ENCODE results near the gene RRBP1. TPM values are rescaled to one million over a fixed set of nuclear protein-coding genes. Genes with fewer than 3 reads are reported as not detected.
A peak's percentile ranks its signal among the peaks of the same experiment; 100 is the strongest.

RRBP1 gene
- total and polyA plus RNA-seq, 4 donors: 106 to 208 (median 127) TPM

DNA sequence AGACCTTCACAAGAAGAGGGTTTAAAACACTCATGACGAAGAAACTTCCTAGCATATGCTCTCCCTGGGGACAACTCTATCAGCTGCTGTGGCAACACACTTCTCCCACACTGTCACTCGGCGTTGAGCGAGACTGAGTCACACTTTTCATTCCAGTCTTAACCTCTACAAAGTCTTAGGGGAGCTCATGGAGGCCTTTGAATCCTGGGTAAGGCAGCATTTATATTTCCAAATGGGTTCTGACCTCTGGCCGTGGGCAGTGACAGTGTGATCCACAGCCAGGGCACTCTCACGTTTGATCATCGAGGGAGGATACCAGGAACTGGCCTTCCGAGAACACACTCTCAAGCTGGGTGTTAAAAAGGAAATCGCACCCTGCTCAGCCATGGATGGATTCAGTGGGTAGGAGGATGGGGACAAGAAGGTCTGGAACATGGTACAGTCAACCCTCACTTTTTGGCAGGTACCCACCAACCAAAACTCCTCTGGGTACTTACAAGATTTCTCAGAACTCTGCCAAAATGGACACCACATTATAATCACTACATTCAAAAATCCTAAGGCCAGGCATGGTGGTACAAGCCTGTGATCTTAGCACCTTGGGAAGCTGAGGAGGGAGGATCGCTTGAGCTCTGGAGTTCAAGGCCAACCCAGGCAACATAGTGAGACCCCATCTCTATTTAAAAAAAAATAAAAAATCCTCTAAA, 19.6 kb downstream of the RRBP1 start:
- H3K27me3 ChIP-seq (ENCODE audit: control insufficient read depth in 3 of 3, insufficient read depth in 3 of 3, low read length in 2 of 3): no peaks in the 10 kb centered on the region
- H3K4me1 ChIP-seq (ENCODE audit: control insufficient read depth in 5 of 5, insufficient read depth in 5 of 5, low read length in 5 of 5): peaks cover 0 to 5% (median 3%) of the 10 kb centered on the region in 5 donors
- DNase-seq (no peak), ATAC-seq (ENCODE audit: insufficient read depth, low FRiP score) (no peak)
- H3K9ac ChIP-seq (ENCODE audit: insufficient read depth in 1 of 2, low read length in 2 of 2): no peak overlapping the region
- peak overlapping the region in 1 of 2 donors; percentile 42 for H3K27ac ChIP-seq (ENCODE audit: low read depth in 1 of 2, low read length in 1 of 2)
- peaks cover 0 to 6% (median 0%) of the 10 kb centered on the region in 4 donors for H3K9me3 ChIP-seq (ENCODE audit: control insufficient read depth in 4 of 4, insufficient read depth in 3 of 4, low read length in 3 of 4)
- H3K4me3 ChIP-seq: no peak overlapping the region
- TF ChIP-seq, protein P1, sequence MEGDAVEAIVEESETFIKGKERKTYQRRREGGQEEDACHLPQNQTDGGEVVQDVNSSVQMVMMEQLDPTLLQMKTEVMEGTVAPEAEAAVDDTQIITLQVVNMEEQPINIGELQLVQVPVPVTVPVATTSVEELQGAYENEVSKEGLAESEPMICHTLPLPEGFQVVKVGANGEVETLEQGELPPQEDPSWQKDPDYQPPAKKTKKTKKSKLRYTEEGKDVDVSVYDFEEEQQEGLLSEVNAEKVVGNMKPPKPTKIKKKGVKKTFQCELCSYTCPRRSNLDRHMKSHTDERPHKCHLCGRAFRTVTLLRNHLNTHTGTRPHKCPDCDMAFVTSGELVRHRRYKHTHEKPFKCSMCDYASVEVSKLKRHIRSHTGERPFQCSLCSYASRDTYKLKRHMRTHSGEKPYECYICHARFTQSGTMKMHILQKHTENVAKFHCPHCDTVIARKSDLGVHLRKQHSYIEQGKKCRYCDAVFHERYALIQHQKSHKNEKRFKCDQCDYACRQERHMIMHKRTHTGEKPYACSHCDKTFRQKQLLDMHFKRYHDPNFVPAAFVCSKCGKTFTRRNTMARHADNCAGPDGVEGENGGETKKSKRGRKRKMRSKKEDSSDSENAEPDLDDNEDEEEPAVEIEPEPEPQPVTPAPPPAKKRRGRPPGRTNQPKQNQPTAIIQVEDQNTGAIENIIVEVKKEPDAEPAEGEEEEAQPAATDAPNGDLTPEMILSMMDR (IDR thresholded peaks at IDR 0.05; ENCODE audit: control extremely low read depth, extremely low read depth): no peak
- peaks cover 9 to 20% (median 16%) of the 10 kb centered on the region in 4 donors for H3K36me3 ChIP-seq (ENCODE audit: control insufficient read depth in 4 of 4, insufficient read depth in 4 of 4, low read length in 4 of 4)
- WGBS, 2 donors: 56 to 83% methylated on average over 10 of the region's 10 CpGs

DNA sequence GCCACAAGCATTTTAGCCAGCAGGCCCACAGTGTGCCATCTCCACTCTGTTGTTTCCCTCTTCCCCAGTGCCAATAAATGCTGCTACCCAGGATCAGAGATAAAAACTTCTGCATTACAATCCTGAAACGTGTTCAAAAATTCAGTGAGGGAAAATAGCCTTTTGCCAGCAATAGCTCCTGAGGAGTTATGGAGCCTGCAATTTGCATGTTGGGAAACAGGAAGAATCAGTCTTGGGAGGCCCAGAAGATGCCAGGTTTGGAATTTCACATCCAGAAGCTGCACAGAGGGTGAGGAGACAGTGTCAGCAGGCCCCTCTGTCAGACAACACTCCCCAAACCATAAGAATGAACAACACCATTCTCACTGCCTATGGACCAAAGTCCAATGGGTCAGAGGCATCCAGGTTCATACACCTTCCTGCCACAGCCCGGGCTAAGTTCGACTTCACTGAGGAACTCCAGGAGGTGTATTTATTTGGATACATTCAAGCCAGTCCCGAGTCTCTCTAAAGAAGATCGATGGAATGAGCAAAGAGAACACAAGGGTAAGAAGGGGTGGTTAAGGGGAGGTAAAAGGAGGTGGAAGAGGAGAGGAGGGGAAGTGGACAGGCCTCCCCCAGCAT, 20.8 kb downstream of the RRBP1 start:
- H3K27ac ChIP-seq (ENCODE audit: low read depth in 1 of 2, low read length in 1 of 2): peak overlapping the region in 1 of 2 donors; percentile 68
- H3K36me3 ChIP-seq (ENCODE audit: control insufficient read depth in 4 of 4, insufficient read depth in 4 of 4, low read length in 4 of 4): peaks cover 9 to 19% (median 15%) of the 10 kb centered on the region in 4 donors
- H3K9me3 ChIP-seq (ENCODE audit: control insufficient read depth in 4 of 4, insufficient read depth in 3 of 4, low read length in 3 of 4): peaks cover 0 to 6% (median 0%) of the 10 kb centered on the region in 4 donors
- no peak for ATAC-seq (ENCODE audit: insufficient read depth, low FRiP score)
- H3K9ac ChIP-seq (ENCODE audit: insufficient read depth in 1 of 2, low read length in 2 of 2): no peak overlapping the region
- H3K27me3 ChIP-seq (ENCODE audit: control insufficient read depth in 3 of 3, insufficient read depth in 3 of 3, low read length in 2 of 3): no peaks in the 10 kb centered on the region
- peaks cover 0 to 5% (median 3%) of the 10 kb centered on the region in 5 donors for H3K4me1 ChIP-seq (ENCODE audit: control insufficient read depth in 5 of 5, insufficient read depth in 5 of 5, low read length in 5 of 5)
- DNase-seq: no peak
- TF ChIP-seq, protein P1 (IDR thresholded peaks at IDR 0.05; ENCODE audit: control extremely low read depth, extremely low read depth): no peak
- no peak overlapping the region for H3K4me3 ChIP-seq
- WGBS, 2 donors: 72 to 75% methylated on average over 5 of the region's 5 CpGs

DNA sequence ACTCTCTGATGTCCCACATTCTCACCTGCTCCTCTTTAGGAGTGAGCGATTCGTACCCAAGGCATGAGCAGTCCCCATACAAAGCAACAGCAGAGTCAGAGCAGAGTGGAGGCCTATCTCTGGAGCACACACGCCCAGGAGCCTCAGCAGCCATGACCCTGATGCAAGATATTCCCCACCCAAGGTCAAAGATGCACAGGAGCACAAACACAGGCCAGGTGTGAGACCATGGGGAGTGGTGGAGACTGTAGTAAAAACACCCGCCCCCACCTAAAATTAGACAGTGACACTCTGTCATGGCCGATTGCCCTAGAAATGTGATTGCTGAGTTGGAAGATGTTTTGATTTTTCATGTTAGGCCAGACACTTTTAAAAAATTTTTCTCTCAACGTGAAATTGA, 21.4 kb downstream of the RRBP1 start:
- 85 to 95% methylated on average over 6 of the region's 6 CpGs for WGBS, 2 donors
- ATAC-seq (ENCODE audit: insufficient read depth, low FRiP score): no peak
- H3K9ac ChIP-seq (ENCODE audit: insufficient read depth in 1 of 2, low read length in 2 of 2): peak overlapping the region in 1 of 2 donors; percentile 25
- DNase-seq: no peak
- peaks cover 0 to 5% (median 3%) of the 10 kb centered on the region in 5 donors for H3K4me1 ChIP-seq (ENCODE audit: control insufficient read depth in 5 of 5, insufficient read depth in 5 of 5, low read length in 5 of 5)
- no peaks in the 10 kb centered on the region for H3K27me3 ChIP-seq (ENCODE audit: control insufficient read depth in 3 of 3, insufficient read depth in 3 of 3, low read length in 2 of 3)
- H3K36me3 ChIP-seq (ENCODE audit: control insufficient read depth in 4 of 4, insufficient read depth in 4 of 4, low read length in 4 of 4): peaks cover 9 to 23% (median 15%) of the 10 kb centered on the region in 4 donors
- H3K4me3 ChIP-seq: no peak overlapping the region
- TF ChIP-seq, protein P1 (IDR thresholded peaks at IDR 0.05; ENCODE audit: control extremely low read depth, extremely low read depth): no peak
- peak overlapping the region in 1 of 2 donors; percentile 74 for H3K27ac ChIP-seq (ENCODE audit: low read depth in 1 of 2, low read length in 1 of 2)
- H3K9me3 ChIP-seq (ENCODE audit: control insufficient read depth in 4 of 4, insufficient read depth in 3 of 4, low read length in 3 of 4): peaks cover 0 to 6% (median 0%) of the 10 kb centered on the region in 4 donors
